EL (cell line): Measurements from ENCODE around the gene GATA3.

Experiments
- DNase-seq: peaks from one replicate; pipeline ENCODE4 v3.0.0-alpha.2; 2016

The GATA3 gene

DNA sequence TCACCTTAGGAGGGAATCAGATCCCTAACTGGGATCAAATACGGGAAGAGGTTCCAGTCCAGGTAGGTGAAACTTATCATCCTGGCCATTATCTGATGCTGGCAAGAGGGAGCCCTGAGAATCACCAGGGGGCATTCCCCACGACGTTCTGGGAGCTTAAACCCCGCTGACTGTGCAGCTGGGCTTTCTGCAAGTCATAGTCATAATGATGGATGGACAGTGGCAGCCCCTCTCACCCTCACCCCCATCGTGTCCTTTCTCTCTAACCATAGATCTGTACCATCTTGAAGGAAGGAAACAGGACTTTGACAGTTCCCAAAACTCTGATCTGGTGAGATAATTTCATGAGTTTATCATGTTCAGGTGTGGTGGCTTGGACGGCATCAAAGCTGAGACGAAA, 50.2 kb downstream of the GATA3 start:
- no peak for DNase-seq

DNA sequence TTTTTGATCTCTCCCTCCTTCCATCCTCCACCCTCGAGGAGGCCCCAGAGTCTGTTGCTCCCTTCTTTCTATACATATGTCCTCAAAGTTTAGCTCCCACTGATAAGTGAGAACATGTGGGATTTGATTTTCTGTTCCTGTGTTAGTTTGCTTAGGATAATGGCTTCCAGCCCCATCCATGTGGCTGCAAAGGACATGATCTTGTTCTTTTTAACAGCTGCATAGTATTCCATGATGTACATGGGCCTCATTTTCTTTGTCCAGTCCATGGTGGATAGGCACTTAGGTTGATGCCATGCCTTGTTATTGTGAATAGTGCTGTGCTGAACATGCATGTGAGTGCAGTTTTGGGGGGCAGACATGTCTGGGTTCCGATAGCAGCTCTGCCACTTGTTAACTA, 51.4 kb downstream of the GATA3 start:
- no peak for DNase-seq

DNA sequence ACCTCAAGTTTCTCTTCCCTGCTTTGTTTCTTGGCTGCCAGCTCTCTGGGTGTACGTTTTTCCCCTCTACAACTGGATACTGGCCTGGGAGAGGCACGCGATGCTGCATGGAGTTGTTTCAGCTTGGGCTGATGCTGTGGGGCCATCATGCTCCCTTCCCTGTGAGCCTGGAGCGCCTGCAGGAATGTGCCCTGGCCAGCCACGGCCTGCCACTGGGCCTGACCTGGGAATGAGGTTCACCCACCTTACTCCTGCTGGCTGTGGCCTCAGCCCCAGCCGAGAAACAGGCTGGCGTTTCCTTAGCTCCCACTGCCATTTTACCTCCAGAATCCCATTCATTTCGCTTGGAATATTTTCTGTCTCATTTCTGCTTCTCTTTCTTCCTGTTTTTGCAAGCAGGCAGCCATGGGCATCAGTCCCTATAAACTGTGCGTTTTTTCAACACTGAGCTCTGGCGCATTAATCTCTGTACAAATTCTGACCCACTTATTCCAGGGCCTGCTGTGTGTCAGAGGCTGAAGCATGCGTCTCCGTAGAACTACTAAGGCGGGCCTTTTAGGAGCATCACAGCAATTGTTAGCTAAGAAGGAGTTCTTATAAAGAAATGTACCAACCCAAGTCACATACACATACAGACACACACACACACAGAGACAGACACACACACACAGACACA, 57.9 kb downstream of the GATA3 start:
- DNase-seq, result no peak

DNA sequence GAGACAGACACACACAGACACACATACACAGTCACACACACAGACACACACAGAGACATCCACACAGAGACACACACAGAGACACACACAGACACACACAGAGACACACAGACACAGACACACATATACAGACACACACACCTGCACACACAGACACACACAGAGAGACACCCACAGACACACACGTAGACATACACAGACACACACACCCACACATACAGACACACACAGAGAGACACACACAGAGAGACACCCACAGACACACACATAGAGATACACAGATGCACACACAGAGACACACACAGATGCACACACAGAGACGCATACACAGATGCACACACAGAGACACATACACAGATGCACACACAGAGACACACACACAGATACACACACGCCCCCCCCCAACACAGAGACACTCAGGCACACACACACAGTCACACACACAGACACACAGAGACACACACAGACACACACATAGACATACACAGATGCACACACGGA, 58.5 kb downstream of the GATA3 start:
- DNase-seq, result no peak

DNA sequence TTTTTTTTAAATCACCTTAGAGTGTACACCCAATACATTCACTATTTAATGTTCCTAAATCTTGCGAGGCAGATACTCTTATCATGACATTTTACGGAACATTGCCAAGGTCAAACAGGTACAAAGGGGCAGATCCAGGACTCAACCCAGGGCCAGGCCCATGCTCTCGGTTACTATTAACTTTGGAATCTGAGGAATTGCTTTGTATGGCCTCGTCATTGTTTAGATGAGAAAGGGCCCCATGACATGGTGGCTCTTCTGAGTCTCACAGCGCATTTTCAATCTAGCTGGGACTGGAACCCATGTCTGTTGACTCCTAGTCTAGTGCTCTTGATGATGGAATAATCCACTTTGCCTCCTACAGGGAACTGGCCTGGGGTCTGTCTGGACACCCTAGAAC, 59.1 kb downstream of the GATA3 start:
- no peak for DNase-seq

DNA sequence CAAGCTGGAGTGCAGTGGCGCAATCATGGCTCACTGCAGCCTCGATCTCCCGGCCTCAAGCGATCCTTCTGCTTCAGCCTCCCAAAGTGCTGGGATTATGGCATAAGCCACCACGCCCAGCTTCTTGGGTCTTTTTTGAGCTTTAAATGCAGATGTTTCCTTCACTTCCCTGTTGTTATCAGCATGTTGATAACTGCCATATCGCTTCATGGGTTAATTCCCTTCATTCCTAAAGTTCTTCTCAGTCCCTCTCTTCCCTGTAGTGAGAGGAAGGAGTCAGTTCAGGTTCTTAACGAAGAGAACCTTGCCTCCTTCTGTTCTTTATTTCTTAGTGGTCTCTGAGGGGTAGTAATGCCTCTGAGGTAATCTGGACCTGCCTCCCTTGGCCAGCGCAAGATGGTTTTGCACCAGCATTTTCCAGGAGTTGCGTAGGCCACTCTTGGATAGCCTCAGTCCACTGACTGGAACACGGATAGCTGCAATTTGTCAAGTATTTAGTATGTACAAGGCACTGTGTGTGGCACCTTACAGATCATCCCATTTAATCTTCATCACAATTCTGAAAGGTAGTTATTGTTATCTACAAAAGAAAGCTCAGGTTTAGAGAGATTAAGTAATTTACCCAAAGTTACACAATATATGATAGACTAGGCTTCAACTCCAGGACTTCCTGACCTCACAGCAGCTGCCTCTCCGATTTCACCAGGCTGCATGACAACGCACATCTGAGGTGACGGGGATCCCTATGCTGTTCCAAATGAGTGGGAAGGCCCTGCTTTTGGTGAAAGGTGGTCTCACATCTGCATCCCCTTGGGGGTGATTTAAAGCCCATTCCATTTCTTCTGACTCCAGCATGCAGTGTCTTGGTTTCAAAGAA, 60.5 kb downstream of the GATA3 start:
- DNase-seq, result no peak

DNA sequence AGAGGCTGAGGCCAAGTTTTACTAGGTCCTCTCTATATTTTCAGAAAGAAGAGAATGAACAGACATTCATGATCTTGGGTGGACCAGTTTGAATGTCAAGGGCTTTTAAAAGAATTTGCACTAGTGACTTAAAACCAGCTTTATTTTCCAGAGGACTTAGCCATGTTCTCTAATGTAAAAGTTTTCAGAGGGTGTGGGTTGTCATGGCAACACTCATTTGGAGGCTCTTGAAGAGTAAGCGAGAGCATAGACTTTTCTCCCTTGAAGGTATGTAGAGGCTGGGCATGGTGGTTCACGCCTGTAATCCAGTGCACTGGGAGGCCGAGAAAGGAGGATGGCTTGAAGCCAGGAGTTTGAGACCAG, 61.1 kb downstream of the GATA3 start:
- no peak for DNase-seq

DNA sequence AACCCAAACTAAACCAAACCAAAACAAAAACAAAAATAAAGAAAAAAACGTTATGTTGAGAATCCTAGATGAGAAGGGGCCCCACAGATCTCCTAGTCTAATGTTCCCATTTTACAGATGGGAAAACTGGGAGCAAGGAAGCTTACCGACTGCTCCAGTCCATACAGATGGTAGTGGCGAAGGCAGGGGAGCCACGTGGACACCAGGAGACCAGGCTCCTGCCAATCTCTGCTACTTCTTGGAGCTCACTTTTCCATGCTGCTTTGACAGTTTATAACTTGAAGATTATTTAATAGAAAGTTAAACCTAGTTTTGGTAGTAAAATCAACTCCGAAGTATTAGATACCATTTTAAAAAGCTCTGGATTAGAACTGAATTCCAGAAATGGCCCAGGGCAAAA, 62.0 kb downstream of the GATA3 start:
- no peak for DNase-seq

DNA sequence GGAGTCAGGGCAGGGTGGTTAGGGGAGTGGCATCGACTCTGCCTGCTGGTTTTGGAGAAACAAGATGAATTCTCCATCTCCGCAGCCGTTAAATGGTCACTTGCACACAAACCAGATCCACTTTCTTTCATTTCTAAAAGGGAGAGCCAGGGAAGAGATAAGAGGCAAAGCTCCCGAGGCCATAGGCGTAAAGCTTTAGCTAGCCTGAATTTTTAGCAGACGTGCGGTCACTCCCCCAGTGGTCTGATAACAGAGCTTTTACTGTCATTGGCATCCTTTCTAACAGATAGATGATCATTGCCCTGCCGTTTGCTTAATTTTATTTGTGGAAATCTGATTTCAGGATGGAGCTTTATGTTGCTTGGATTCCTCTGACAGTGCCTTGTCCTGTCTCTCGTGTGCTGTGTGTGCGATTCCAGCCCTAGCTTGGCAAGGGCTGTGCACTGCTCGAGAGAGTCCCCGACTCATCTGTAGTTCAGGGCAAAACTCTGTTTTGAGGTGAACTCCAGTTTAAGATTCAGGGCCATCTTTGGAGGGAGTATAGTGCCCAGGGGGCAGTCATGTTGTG, 62.5 kb downstream of the GATA3 start:
- no peak for DNase-seq

DNA sequence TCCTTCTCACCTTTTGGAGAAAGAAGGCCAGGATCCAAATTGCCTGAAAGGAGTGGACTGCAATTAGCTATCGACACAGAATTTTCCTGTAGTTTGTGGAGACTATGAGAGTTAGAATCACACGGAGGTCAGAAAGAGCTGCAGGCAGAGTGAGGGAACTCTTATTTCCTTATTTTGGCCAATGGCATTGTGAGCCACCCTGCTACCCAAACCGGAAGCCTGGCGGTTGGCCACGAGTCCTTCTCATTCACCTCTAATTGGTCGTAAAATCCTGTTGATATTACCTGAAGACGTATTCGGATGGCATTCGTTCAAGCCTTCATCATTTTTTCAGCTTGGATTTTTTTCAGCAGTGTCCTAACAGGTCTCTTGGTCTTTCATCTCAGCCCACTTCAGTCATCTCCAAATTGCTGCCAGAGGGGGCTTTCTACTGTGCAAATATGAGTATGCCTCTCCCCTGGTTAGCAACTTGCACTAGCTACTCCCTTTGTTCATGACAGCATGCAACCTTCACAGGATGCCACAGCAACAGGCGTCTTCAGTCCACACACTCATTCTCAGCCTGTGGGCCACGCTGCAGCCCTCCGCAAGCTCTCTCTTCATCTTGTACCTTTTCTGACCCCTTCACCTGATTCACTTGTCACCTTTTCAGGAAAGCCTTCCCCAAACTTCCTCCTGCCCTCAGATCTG, 66.9 kb downstream of the GATA3 start:
- no peak for DNase-seq

DNA sequence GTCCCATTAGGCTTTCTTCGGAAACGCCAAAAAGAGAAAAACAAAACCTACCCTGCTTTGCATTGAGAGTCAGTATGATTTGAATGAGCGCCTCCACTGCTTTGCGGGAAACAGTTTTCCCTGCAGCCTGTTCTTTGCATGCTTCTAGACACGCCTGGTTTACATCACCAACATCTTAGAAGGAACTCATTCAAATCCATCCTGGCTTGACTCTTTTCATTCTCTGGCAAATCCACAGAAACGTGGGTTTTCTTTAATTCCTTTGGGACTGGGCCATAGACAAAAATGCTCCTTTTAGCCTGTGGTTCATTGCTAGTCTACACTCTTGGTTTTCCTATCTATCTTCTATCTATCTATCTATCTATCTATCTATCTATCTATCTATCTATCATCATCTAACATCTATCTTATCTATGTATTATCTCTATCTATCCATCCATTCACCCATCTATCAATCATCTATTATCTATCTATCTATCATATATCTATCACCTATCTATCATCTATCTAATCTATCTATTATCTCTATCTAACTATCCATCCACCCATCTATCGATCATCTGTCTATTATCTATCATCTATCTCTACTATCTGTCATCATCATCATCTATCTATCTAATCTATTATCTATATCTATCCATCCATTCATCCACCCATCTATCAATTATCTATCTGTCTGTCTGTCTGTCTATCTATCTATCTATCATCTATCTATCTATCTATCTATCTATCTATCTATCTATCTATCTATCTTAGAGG, 68.3 kb downstream of the GATA3 start:
- DNase-seq, result no peak

DNA sequence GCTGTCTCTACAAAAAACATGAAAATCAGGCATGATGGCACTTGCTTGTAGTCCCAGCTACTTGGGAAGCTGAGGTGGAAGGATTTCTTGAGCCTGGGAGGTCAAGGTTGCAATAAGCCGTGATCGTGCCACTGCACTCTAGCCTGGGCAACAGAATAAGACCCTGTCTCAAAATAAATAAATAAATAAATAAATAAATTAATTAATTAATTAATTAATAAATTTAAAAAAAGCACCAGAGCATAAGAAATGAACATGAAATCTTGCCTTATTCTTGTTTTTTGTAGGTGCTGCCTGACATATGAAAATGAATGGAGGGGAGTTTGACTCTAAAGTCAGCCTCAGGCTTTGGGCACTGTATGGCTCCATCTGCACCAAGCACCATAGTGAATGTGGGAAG, 69.9 kb downstream of the GATA3 start:
- no peak for DNase-seq
